Effector CD8-positive, alpha-beta T cell (primary cell): Measurements from ENCODE around the gene PBX2.
"Not testable (repeated sequence)": the region's sequence is repeated elsewhere in the genome, so short reads cannot be mapped to it uniquely, and the experiment has no call there.

Experiments
- DNase-seq: peaks from one replicate; lab custom pipeline; 2025; lab: John Stamatoyannopoulos, UW

Gene PBX2

DNA sequence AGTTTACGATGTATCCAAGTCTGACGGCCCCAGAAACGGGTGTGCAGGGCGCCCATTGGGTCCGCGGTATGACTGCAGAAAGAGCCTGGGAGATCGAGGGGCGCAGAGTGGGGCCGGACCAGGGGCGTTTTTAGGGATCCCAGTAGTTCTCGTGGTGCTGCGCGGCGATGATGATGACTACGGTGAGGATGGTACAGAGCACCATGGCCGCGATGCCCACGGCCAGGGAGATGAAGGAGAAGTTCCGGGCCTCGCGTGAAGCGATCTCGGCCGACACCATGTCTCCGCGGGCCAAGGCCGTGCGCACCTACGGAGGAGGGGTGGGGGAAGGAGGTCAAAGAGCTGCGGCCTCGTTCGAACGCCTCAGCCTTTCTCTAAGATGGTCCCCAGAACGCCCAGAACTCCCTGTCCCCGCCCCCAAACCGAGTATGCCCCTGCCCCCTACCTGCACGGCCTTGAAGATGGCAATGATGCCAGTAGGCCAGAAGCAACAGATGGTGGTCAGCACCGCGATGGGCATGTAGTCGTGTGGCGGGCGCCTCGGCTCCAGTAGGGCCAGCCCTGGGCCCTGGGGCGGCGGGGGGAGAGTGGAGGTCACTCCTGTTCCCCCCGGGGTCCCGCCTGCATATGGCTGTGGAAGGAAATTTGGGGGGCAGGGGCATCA lies 40.8 kb downstream of the PBX2 start:
- DNase-seq, result no peak

DNA sequence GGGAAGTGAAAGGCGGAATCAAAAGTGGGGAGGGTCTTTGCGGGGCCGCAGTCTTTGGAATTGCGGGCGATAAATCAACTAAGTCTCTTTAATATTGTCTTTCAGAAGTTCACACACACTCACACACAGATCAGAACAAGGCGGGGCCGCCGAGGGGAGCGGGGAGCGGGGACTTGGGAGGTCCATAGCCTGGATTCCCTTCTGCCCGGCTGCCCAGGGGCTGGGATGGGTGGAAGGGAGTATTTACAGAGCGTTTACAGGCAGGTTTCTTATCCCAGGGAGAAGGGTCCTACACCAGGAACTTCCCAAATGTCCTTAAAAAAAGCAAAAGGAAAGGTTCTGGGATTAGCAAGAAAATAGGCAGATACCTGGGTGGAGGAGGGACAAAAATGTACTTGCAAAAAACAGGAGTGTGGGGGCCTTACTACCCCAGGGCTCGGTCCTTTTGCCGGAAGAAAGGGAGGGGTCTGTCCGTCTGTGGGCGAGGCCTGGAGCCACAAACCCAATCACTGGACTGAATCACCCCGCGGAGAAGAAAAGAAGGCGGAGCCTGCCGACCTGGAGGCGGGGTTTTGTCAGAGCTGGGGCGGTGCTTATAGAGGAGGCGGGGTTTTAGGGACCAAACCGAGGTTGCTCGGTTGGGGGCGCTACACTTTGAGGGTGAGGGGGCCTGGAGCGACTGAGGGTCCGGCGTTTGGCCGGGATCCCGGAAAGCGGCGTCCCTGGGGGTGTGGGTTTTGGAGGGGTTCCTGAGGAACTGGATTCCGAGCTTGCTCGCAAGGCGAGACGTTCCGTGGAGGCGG lies 41.5 kb downstream of the PBX2 start:
- peak; percentile 67 for DNase-seq

DNA sequence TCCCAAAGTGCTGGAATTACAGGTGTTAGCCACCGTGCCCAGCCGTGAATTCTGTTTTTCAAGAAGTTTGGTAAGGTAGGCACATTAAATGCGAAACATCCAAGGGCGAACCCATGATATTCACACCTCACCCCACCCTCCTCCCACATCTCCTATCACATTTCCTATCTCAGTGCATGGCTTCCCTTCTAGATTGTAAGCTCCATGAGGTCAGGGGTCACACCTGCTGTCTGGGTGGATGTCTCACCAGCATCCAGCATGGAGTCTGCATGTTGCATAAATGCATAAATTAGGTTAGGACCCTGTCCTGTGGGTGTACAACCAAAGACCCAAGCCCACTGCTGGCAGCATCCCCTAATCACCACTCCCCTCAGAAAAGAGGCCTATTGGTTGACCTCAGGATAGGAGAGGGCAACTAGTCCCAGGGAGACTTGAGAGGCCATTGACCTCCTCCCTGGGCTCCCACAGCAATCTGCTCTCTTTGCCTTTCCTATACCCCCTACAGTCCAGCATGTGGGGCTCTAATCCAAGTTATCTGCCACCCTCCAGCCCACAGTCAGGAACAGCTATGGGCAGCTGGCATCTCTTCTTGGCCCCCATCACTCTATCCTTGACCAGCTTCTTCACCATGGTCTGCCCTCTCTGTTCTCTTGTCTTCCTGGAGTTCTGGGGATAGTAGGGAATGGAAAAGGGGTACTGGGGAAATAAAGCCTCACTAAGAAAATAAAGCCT lies 42.4 kb downstream of the PBX2 start:
- DNase-seq, result no peak

DNA sequence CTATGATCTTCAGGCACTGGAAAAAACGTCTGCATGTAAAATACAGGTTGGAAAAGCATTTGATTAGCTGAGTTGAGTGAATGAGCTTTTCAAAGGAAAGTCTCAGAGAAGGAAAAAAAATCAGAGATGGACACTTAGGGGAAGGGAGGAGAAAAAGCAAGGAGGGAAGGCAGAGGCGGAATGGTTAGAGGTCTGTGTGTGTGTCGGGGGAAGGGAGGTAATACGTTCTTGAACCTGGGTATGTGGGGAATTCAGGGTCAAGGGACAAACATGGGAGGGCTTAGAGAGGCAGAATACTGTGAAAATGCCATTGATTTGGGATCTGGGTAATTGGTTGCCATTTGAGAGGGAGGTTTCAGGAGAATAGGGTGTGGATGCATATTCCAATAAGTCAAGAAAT lies 43.3 kb downstream of the PBX2 start:
- no peak for DNase-seq

DNA sequence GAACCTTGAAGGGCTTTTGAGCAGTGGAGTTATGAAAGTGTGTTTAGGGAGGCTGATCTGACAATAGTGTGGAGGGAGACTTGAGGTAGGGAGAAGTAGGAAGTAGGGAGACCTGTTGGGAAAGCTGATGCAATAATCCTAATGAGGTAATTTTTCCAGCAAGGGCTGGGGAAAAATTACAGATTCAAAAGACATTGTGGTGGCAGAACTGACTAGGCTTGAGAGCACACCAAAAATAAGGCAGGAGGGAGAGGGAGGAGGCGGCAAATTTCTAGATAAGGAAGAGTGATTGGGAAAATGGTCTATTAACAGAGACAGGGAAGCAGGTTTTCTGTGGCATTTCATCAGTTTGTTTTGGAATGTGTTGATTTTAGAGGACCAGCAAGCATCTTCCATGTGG lies 43.7 kb downstream of the PBX2 start:
- DNase-seq, result no peak

DNA sequence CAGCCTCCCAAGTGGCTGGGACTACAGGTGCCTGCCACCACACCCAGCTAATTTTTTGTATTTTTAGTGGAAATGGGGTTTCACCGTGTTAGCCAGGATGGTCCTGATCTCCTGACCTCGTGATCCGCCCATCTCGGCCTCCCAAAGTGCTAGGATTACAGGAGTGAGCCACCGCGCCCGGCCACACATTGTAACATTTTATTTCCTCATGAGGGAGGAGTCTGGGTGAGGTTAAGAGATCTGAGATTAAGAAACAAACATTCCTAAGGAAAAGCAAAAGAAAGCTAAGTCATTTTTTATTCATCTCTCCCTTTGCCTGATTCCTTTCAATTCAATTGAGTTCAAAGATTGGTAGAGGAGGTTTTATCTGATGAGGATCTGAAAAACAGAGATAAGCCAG lies 45.8 kb downstream of the PBX2 start:
- DNase-seq, result not testable (repeated sequence)

DNA sequence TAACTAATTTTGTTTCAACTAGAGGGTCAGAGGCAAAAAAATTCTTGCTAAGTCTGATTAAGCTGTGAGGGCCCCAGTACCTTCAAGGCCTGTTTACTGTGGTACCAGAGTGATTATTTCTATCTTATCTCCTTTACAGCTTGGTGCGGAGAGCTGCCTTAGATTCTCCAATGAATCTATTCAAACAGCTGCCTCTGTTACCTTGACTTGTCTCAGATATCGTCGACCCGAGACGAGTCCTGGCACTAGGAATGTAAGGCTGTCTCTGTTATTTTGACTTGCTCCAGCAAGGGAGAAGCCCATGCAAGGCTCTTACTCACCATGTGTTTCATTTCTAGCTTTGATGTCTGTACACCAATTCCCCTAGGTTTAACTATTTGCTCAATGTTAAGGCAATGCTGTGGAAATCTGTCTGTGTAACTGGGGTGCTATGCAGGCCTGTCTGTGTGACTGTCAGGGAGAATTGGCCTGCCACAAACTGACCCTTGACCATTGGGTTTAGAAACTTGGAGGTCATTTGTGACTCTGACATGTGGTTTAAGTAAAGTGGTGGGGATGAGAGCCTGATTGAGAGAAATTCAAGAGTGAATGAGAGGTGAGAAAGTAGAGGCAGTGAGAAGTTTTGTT lies 49.5 kb downstream of the PBX2 start:
- DNase-seq, result no peak

DNA sequence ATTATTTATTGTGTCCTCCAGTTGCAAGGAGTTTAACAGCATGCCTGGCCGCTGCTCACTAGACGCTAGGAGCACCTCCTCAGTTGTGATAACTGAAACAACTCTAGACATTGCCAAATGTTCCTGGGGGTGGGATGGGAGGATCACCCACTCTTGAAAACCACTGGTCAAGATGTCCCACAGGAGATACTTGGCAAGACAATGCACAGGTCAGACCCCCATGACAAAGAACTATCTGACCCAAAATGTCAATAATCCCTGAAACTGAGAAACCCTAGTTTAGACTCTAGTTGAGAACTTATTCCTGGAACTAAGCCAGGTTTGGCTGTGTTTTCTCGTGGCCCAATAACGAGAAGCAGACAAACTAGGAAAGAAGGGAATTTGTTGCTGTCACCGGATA lies 50.4 kb downstream of the PBX2 start:
- no peak for DNase-seq

DNA sequence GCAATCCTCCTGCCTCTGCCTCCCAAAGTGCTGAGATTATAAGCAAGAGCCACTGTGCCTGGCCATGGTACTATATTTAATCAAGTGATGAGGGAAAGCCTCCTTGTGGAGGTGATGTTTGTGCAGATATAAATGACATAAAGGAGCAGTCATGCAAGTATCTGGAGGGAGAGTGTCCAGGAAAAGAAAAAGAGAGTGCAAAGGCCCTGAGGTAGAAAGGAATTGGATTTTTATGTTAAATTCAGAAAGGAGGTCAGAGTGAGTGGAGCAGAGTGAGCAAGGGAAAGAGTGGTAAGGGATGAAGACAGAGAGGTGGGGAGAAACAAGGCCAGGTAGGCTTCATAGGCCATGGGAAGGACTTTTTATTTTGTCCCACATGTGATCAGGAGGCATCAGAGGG lies 52.5 kb downstream of the PBX2 start:
- DNase-seq, result no peak
